Chondrocyte (in vitro differentiated cells): Measurements from ENCODE around the gene GALNT5. TPM values are rescaled to one million over a fixed set of nuclear protein-coding genes. Genes with fewer than 3 reads are reported as not detected.
A peak's percentile ranks its signal among the peaks of the same experiment; 100 is the strongest.

Experiments used
- DNase-seq: peaks from one replicate; pipeline ENCODE4 v3.0.0; 2021; ENCODE audit warnings: mixed read lengths, low spot score
- H3K27ac Mint-ChIP-seq: one replicate; pipeline ENCODE4 v1.8.0; 2021; ENCODE audit warnings: mild to moderate bottlenecking, moderate library complexity, mixed read lengths; ENCODE audit not compliant: unreplicated experiment
- H3K27me3 Mint-ChIP-seq: 2 replicates; pipeline ENCODE4 v1.8.0; 2021; ENCODE audit warnings: low read depth, mixed read lengths
- H3K36me3 Mint-ChIP-seq: 2 replicates; pipeline ENCODE4 v1.8.0; 2021; ENCODE audit warnings: low read depth, mixed read lengths
- H3K4me1 Mint-ChIP-seq: 2 replicates; pipeline ENCODE4 v1.8.0; 2021; ENCODE audit warnings: low read depth, mild to moderate bottlenecking, mixed read lengths
- H3K4me3 Mint-ChIP-seq: one replicate; pipeline ENCODE4 v1.8.0; 2021; ENCODE audit warnings: mild to moderate bottlenecking, moderate library complexity, mixed read lengths; ENCODE audit not compliant: unreplicated experiment
- H3K9me3 Mint-ChIP-seq: 2 replicates; pipeline ENCODE4 v1.8.0; 2021; ENCODE audit warnings: low read depth, mixed read lengths
- total RNA-seq: library from RNA; stranded (reverse); gene quantifications from 3 replicates; pipeline ENCODE4 v1.2.1, GENCODE V29; 2021
- TF ChIP-seq, protein P1 (sequence below): fragments of 200-600 bp; sonication (generic); IDR thresholded peaks from 2 replicates; pipeline ENCODE4 v1.5.0; 2021; ENCODE audit warnings: antibody characterized with exemption, mild to moderate bottlenecking, moderate library complexity

GALNT5 gene
- total RNA-seq, 1 donor from 2014 or later: 14.2 TPM

DNA sequence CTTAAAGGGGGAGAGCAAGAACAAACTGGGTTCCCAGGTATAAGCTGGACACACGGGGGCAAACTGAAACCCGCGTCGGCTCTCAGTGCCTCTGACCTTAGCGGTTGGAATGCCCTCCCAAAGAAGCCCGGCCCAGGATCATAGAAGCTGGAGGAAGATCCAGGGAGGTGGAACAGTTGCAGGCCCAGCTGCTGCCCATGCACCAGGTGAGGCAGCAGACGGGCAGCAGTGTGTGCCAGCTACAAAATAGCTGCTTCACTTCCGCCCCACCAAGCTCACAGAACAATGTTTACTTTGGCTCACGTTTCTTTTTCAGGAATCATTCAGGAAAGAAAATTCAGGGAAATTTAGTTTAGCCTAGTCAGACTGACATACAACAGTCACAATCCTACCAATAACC is 72.0 kb downstream of the GALNT5 start:
- no peak for DNase-seq
- no peaks in the 10 kb centered on the region for H3K9me3 Mint-ChIP-seq
- no peaks in the 10 kb centered on the region for H3K36me3 Mint-ChIP-seq
- H3K4me1 Mint-ChIP-seq: peaks cover 26% of the 10 kb centered on the region
- H3K4me3 Mint-ChIP-seq: no peak overlapping the region
- H3K27ac Mint-ChIP-seq: no peak overlapping the region
- peaks cover 10% of the 10 kb centered on the region for H3K27me3 Mint-ChIP-seq
- TF ChIP-seq, protein P1, sequence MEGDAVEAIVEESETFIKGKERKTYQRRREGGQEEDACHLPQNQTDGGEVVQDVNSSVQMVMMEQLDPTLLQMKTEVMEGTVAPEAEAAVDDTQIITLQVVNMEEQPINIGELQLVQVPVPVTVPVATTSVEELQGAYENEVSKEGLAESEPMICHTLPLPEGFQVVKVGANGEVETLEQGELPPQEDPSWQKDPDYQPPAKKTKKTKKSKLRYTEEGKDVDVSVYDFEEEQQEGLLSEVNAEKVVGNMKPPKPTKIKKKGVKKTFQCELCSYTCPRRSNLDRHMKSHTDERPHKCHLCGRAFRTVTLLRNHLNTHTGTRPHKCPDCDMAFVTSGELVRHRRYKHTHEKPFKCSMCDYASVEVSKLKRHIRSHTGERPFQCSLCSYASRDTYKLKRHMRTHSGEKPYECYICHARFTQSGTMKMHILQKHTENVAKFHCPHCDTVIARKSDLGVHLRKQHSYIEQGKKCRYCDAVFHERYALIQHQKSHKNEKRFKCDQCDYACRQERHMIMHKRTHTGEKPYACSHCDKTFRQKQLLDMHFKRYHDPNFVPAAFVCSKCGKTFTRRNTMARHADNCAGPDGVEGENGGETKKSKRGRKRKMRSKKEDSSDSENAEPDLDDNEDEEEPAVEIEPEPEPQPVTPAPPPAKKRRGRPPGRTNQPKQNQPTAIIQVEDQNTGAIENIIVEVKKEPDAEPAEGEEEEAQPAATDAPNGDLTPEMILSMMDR: no peak

DNA sequence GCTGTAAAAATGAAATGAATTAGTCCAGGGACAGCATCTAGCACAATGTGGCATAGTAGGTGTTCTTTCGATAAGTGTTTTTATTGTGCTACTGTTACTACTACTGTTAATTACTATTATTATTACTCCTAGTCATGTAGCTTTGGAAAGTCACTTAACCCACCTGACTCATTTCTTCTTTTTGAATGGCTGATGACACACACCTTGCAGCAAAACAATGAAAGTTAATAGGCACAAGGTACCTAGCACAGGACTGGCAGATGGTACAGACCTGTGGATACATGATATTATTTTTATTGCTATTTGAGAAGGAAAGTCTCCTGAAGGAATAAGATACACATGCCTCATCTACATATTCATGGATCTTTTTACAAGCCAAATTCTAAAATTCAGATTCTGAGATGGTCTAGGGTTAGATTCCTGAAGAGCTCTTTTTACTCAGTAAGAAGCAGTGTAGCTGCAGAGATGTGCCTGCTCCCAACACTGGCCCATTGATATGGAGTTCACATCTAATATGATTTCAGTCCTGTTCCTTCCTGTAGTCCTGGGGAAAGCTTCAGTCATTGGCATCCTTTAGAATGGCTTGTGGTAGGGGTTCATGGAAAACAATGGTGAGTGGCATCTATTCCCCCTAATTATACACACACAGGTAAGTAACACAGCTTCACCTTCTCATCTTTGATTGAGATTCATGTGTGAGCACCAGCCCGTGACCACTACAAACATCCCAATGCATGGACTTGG is 76.0 kb downstream of the GALNT5 start:
- Mint-ChIP-seq H3K27ac (no peak overlapping the region), H3K9me3 (no peaks in the 10 kb centered on the region), H3K4me1 (peaks cover 14% of the 10 kb centered on the region), H3K27me3 (peaks cover 9% of the 10 kb centered on the region), H3K4me3 (no peak overlapping the region), H3K36me3 (no peaks in the 10 kb centered on the region)
- TF ChIP-seq, protein P1: no peak
- no peak for DNase-seq

DNA sequence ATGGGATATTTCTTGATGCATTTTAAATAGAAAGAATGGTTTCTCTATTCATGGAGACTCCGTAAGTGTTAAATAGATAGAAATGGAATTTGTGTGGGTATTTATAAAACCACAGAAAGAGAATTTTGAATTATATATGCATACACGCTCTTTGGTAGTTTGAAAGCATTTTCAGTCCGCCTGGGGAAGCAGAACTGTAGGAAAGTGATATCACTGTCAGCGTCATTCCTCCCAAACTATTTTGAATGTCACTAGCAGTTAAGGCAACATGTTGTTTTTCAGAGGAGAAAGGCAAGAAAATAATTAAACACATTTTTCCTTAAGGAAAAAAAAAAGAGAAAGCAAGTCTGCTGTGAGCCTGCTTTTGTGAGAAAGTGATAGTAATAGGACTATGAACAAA is 76.8 kb downstream of the GALNT5 start:
- TF ChIP-seq, protein P1: no peak
- Mint-ChIP-seq H3K9me3 (no peaks in the 10 kb centered on the region), H3K4me1 (peaks cover 5% of the 10 kb centered on the region), H3K27ac (no peak overlapping the region), H3K36me3 (no peaks in the 10 kb centered on the region), H3K27me3 (peaks cover 9% of the 10 kb centered on the region), H3K4me3 (no peak overlapping the region)
- no peak for DNase-seq

DNA sequence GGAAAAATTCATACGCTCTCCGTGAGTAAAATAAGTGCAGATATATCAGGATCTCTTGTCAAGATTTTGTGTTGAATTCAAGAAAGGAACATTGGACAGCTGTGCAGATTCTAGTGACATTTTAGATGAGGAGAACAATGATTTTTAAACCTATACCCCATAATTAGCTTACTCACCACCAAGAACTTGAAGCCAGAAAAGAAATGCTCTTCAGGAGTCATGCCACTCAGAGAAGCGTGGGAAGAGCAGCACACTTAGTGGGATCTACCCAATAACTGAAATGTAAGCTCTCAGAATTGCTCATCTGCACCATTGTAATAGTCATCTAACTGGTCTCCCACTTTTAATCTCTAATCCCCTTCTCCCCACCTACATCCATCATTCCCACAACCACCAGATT is 77.3 kb downstream of the GALNT5 start:
- Mint-ChIP-seq H3K27me3 (peaks cover 9% of the 10 kb centered on the region), H3K9me3 (no peaks in the 10 kb centered on the region), H3K27ac (no peak overlapping the region), H3K4me1 (peaks cover 3% of the 10 kb centered on the region), H3K36me3 (no peaks in the 10 kb centered on the region), H3K4me3 (no peak overlapping the region)
- DNase-seq: no peak
- TF ChIP-seq, protein P1: no peak

DNA sequence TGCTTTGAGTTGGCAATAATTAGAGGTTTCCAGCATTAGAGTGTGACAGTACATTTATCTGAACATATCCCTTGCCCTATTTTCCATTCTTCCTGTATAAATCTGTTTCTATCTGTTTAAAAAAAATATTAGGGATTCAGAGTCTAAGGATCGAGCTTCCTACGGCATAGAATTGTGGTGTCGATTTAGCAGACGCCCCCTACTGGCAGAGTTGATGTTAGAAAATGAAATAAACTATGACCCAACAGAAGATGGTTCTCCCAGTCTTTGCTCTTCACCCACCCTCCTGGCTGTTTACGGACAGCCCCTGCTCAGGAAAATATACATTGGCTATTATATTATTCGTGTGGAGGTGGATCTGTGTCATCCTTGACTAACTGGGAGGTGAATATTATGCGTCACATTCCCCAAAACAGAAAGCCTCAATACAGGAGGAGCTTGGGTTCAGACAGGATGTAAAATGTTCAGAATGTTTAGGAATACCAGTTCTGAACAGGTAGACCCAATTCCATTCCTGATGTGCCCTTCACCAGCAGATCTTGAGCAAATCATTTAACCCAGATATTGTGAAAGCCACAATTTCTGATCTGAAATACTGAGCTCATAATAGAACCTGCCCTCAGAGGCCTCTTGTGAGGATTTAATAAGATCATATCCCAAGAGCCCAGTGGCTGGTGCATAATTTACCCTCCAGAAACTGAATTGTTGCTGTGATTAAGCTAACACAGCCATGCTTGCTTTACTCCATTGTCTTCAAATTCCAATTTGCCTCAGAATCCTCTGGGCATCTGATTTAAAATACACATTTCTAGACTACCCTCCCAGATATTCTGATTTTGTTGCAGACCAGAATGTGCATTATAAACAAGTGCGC is 78.9 kb downstream of the GALNT5 start:
- Mint-ChIP-seq H3K36me3 (no peaks in the 10 kb centered on the region), H3K27ac (no peak overlapping the region), H3K27me3 (peaks cover 9% of the 10 kb centered on the region), H3K4me3 (no peak overlapping the region), H3K9me3 (no peaks in the 10 kb centered on the region), H3K4me1 (peaks cover 3% of the 10 kb centered on the region)
- no peak for DNase-seq
- TF ChIP-seq, protein P1: peak; percentile 85
